ENCODE measurements around the gene LBP.

DNA sequence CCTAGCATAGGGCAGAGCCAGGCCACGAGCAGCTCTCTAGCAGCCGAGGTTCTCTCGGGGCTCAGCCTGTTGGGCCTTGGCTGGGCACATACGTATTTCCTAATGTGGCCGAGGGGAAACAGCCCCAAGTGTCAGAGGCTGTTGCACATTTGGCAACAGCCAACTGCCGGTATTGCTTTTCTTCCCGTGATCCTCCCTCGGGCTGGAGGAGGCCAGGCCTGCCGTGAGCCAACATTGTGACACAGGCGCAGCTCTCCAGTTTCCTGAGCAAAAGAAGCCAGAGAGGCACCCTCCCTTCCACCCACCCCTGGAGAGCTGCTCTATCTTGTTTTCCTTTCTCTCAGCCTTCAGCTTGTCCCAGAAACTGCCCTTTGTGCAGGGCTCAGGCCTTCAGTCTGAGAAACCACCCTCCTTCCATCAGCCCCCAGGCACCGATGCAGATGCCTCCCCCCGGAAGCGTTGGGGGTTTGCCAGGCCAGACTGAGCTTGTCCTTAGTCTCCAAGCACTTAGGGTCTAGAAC lies 47.5 kb upstream of the LBP start:
- TF ChIP-seq, protein P1, sequence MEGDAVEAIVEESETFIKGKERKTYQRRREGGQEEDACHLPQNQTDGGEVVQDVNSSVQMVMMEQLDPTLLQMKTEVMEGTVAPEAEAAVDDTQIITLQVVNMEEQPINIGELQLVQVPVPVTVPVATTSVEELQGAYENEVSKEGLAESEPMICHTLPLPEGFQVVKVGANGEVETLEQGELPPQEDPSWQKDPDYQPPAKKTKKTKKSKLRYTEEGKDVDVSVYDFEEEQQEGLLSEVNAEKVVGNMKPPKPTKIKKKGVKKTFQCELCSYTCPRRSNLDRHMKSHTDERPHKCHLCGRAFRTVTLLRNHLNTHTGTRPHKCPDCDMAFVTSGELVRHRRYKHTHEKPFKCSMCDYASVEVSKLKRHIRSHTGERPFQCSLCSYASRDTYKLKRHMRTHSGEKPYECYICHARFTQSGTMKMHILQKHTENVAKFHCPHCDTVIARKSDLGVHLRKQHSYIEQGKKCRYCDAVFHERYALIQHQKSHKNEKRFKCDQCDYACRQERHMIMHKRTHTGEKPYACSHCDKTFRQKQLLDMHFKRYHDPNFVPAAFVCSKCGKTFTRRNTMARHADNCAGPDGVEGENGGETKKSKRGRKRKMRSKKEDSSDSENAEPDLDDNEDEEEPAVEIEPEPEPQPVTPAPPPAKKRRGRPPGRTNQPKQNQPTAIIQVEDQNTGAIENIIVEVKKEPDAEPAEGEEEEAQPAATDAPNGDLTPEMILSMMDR (IDR thresholded peaks at IDR 0.05; ENCODE audit: insufficient read depth, low read length): no peak
- TF ChIP-seq, protein P2, sequence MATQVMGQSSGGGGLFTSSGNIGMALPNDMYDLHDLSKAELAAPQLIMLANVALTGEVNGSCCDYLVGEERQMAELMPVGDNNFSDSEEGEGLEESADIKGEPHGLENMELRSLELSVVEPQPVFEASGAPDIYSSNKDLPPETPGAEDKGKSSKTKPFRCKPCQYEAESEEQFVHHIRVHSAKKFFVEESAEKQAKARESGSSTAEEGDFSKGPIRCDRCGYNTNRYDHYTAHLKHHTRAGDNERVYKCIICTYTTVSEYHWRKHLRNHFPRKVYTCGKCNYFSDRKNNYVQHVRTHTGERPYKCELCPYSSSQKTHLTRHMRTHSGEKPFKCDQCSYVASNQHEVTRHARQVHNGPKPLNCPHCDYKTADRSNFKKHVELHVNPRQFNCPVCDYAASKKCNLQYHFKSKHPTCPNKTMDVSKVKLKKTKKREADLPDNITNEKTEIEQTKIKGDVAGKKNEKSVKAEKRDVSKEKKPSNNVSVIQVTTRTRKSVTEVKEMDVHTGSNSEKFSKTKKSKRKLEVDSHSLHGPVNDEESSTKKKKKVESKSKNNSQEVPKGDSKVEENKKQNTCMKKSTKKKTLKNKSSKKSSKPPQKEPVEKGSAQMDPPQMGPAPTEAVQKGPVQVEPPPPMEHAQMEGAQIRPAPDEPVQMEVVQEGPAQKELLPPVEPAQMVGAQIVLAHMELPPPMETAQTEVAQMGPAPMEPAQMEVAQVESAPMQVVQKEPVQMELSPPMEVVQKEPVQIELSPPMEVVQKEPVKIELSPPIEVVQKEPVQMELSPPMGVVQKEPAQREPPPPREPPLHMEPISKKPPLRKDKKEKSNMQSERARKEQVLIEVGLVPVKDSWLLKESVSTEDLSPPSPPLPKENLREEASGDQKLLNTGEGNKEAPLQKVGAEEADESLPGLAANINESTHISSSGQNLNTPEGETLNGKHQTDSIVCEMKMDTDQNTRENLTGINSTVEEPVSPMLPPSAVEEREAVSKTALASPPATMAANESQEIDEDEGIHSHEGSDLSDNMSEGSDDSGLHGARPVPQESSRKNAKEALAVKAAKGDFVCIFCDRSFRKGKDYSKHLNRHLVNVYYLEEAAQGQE (IDR thresholded peaks at IDR 0.05; ENCODE audit: insufficient replicate concordance, low read depth): no peak

Data from HL-60 (cell line).